Measurements from ENCODE around the gene MCF2L2. TPM values are rescaled to one million over a fixed set of nuclear protein-coding genes. Genes with fewer than 3 reads are reported as not detected.

The MCF2L2 gene
- total and polyA plus RNA-seq, 12 donors = 6.5 to 62.7 (median 21.7) TPM

DNA sequence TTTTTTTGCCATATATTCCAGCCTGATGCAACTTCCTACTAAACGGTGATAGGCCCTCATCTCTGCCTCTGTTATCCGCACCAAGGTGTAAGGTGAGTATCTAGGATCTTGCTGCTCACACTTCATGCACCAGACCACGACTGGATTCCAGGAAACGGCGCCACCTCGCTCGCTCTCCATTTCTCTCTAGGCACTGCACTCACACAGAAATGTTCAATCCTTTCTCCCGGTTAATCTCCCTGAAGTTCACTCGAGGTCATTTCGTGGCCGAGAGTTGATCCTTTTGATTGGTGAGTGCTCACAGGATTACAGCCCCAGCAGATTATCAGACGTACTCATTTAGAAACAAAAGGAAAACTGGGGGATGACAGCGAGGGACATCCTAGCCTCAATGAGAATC, 28.1 kb downstream of the MCF2L2 start:
- intact Hi-C loops (cut with DNase I) = no loop called here
- 38 to 47% (median 42%) methylated on average over 13 of the region's 13 CpGs for WGBS, 4 donors
- H3K4me3 ChIP-seq = peak overlapping the region in 1 of 4 donors; percentile 12
- H3K4me1 ChIP-seq (replicated peaks in 1 of 2) = no peaks in the 10 kb centered on the region
- H3K27me3 ChIP-seq = no peaks in the 10 kb centered on the region
- DNase-seq = peak in 2 of 7 donors; percentile 45 to 60
- no peaks in the 10 kb centered on the region for H3K9me3 ChIP-seq (replicated peaks in 1 of 3)
- TF ChIP-seq POLR2A (IDR thresholded peaks at IDR 0.05) = no peak
- TF ChIP-seq, protein P1, sequence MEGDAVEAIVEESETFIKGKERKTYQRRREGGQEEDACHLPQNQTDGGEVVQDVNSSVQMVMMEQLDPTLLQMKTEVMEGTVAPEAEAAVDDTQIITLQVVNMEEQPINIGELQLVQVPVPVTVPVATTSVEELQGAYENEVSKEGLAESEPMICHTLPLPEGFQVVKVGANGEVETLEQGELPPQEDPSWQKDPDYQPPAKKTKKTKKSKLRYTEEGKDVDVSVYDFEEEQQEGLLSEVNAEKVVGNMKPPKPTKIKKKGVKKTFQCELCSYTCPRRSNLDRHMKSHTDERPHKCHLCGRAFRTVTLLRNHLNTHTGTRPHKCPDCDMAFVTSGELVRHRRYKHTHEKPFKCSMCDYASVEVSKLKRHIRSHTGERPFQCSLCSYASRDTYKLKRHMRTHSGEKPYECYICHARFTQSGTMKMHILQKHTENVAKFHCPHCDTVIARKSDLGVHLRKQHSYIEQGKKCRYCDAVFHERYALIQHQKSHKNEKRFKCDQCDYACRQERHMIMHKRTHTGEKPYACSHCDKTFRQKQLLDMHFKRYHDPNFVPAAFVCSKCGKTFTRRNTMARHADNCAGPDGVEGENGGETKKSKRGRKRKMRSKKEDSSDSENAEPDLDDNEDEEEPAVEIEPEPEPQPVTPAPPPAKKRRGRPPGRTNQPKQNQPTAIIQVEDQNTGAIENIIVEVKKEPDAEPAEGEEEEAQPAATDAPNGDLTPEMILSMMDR (IDR thresholded peaks at IDR 0.05) = no peak
- no peaks in the 10 kb centered on the region for H3K36me3 ChIP-seq (replicated peaks in 1 of 2)
- H3K27ac ChIP-seq = peak overlapping the region in 2 of 5 donors; percentile 0 to 24

DNA sequence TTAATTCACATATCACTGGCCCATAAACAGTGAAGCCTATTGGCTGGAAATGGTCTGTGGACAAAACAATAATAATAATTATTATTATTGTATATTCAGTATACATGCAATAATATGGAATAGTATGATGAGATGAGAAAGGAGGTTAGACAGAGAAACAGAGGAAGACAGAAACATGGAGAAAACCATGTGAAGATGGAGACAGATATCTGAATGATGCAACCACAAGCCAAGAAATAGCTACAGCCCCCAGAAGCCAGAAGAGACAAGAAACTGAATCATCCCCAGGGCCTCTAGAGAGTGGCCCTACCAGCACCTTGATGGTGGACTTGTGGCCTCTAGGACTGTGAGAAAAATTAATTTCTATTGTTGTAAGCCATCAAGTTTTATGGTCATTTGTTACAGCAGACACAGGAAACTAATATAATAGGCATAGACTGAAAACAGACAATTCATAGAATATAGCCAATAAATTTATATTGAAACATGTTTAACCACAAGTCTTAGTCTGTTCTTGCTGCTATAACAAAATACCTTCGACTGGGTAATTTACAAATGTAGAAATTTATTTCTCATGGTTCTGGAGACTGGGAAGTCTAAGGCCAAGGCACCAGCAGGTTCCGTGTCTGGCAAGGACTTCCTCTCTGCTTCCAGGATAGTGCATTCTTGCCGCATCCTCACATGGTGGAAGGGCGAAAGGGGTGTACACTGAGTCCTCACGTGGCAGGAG, 31.6 kb downstream of the MCF2L2 start:
- DNase-seq = no peak
- intact Hi-C loops (cut with DNase I) = no loop called here
- TF ChIP-seq, protein P1 (IDR thresholded peaks at IDR 0.05) = no peak
- no peak for TF ChIP-seq POLR2A (IDR thresholded peaks at IDR 0.05)
- WGBS, 4 donors = 90 to 96% (median 94%) methylated on average over 5 of the region's 5 CpGs
- Histone ChIP-seq H3K4me3 (no peak overlapping the region), H3K27ac (no peak overlapping the region), H3K36me3 (replicated peaks in 1 of 2) (no peaks in the 10 kb centered on the region), H3K9me3 (replicated peaks in 1 of 3) (no peaks in the 10 kb centered on the region), H3K27me3 (no peaks in the 10 kb centered on the region), H3K4me1 (replicated peaks in 1 of 2) (peaks cover 6 to 12% of the 10 kb centered on the region in 2 donors)

DNA sequence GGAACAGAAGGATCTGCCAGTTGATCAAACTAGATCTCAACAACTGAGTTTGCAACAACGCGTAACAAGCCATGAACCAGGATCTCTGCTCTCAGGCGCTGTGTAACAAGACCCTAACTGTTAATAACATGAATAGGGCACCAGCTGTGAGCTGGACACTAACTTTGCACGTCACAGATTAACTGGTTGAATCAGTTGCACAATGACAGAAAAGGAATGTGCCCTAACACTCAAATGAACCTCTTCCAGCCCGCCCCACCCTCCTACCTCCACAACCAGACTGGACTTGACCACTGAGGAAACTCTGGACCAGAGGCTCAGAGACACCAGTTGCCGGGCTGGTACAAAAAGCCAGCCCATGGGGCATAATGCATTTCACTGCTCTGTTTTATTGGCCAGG, 34.3 kb downstream of the MCF2L2 start:
- intact Hi-C loops (cut with DNase I) = no loop called here
- 87 to 92% (median 91%) methylated on average over 6 of the region's 6 CpGs for WGBS, 4 donors

DNA sequence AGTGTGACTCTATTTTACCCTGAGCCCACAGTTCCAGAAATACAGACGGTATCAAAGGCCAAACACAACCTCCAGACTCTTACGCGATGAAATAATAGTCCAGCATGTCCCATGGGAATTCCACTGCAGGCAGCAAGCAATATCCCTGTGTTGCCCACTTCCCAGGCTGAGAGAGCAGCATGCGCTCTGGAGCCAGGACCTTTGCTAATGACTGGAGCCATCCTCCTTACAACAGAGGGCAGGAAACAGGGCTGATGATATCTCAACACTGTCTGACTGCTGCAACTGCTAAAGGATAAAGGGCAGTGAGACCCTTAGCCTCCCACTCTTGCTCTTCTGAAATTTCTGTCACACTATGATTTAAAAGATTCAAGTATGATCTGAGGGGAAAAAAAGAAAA, 34.8 kb downstream of the MCF2L2 start:
- intact Hi-C loops (cut with DNase I) = no loop called here
- TF ChIP-seq, protein P1 (IDR thresholded peaks at IDR 0.05) = no peak
- TF ChIP-seq POLR2A (IDR thresholded peaks at IDR 0.05) = no peak
- no peak for DNase-seq
- H3K36me3 ChIP-seq (replicated peaks in 1 of 2) = peaks cover 0 to 3% of the 10 kb centered on the region in 2 donors
- no peaks in the 10 kb centered on the region for H3K9me3 ChIP-seq (replicated peaks in 1 of 3)
- WGBS, 4 donors = 46 to 71% (median 66%) methylated on average over 4 of the region's 4 CpGs
- H3K4me3 ChIP-seq = no peak overlapping the region
- H3K4me1 ChIP-seq (replicated peaks in 1 of 2) = peaks cover 9 to 14% of the 10 kb centered on the region in 2 donors
- no peaks in the 10 kb centered on the region for H3K27me3 ChIP-seq
- H3K27ac ChIP-seq = peak overlapping the region in 2 of 5 donors; percentile 75 to 90

More for the DNA sequence above, 34.3 kb downstream of the MCF2L2 start:
- Histone ChIP-seq H3K4me3 (no peak overlapping the region), H3K36me3 (replicated peaks in 1 of 2) (no peaks in the 10 kb centered on the region), H3K9me3 (replicated peaks in 1 of 3) (no peaks in the 10 kb centered on the region), H3K27ac (peak overlapping the region in 1 of 5 donors; percentile 90), H3K27me3 (no peaks in the 10 kb centered on the region), H3K4me1 (replicated peaks in 1 of 2) (peaks cover 9 to 14% of the 10 kb centered on the region in 2 donors)
- DNase-seq = no peak
- TF ChIP-seq POLR2A (IDR thresholded peaks at IDR 0.05) = no peak
- TF ChIP-seq, protein P1 (IDR thresholded peaks at IDR 0.05) = no peak
